ENCODE measurements around the gene SEMA5A.

DNA sequence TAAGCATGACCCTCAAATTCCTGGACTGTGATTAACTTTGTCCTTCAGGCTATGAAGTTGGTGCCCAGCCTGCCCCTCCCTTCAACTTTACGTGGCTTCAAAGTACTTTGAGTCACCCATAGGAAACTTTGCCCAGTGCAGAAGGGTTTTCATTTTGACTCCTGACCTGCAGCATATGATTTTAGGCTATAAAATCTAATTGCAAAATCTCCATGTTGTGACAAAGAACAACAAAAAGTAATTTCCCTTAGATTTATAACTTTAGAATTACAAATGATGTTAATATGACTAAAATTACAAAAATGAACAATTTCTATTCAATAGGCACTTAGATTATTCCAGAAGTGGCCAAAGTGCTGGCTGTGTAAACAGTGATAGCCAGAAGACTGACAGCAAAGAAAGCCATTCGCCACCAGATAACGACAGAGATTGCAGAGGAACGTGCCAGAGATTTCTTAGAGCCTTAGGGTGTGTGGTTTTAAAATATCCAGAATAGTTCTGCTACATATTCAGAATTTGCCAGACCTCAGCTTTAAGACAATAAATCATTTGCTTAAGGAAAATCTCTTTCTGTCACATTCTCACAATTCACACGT is 197.4 kb downstream of the SEMA5A start:
- TF ChIP-seq GATA2 (IDR thresholded peaks at IDR 0.05; ENCODE audit: low read depth, low read length), result peak; percentile 75
- TF ChIP-seq GATA3 (IDR thresholded peaks at IDR 0.05; ENCODE audit: low read depth, low read length), result peak; percentile 17; the same call in 1 of the 2 replicates

Data from SH-SY5Y (cell line).